A549 (cell line): ENCODE measurements around the gene GET4. TPM values are rescaled to one million over a fixed set of nuclear protein-coding genes. Genes with fewer than 3 reads are reported as not detected.

Experiments
- ATAC-seq, 2 experiments: fragments of 200-7000 bp in 1 of 2; fragments of >200 bp in 1 of 2; cut with Nextera tagmentation in 1 of 2; cut with Tn5 transposase in 1 of 2; 3 replicates each; pipeline versions ENCODE4 v1.8.0 to v1.9.1; 2018 to 2020; ENCODE audit warnings: mild to moderate bottlenecking in 1 of 2, moderate library complexity in 1 of 2
- CTCF ChIA-PET: fragments of 300-600 bp; sonication (Branson Sonifier 250); formaldehyde crosslinking; extraction: SDS; loops from one replicate; lab custom pipeline; 2021; ENCODE audit warnings: antibody characterized with exemption, inconsistent platforms; lab: Yijun Ruan, JAX
- POLR2A ChIA-PET: fragments of 350-600 bp; formaldehyde crosslinking; extraction: SDS; loops from one replicate; lab custom pipeline; 2021; ENCODE audit warnings: antibody characterized with exemption, inconsistent platforms; lab: Yijun Ruan, JAX
- DNase-seq, 2 experiments: peaks; one replicate each; pipeline versions ENCODE4 v3.0.0 to v3.0.0-alpha.2; 2011 to 2016; ENCODE audit warnings: low read depth in 1 of 2, low spot score in 1 of 2
- FAIRE-seq: peaks from 2 replicates; lab custom pipeline; 2011; peaks lifted over from hg19 to GRCh38; lab: Jason Lieb, UNC
- H3K27ac ChIP-seq, 2 experiments: fragments of >200 bp; sonication (Bioruptor Twin); formaldehyde crosslinking; 3 replicates each; pipeline ENCODE4 v1.5.1; 2016 to 2017
- H3K4me1 ChIP-seq: fragments of >200 bp; sonication (Bioruptor Twin); formaldehyde crosslinking; 3 replicates; pipeline ENCODE4 v1.6.1; 2016
- H3K4me2 ChIP-seq: fragments of >200 bp; sonication (Bioruptor Twin); formaldehyde crosslinking; 3 replicates; pipeline ENCODE4 v1.6.1; 2016
- H3K4me3 ChIP-seq: fragments of >200 bp; sonication (Bioruptor Twin); formaldehyde crosslinking; 3 replicates; pipeline ENCODE4 v1.5.1; 2016
- H3K9me3 ChIP-seq: fragments of >200 bp; sonication (Bioruptor Twin); formaldehyde crosslinking; 3 replicates; pipeline ENCODE4 v1.6.1; 2016
- BHLHE40 ChIP-seq: IDR thresholded peaks from 2 replicates; pipeline ENCODE4 v1.6.1; 2012; ENCODE audit warnings: low read depth, low read length, inconsistent platforms
- EHMT2 ChIP-seq: fragments of 200-600 bp; sonication (generic); IDR thresholded peaks from 2 replicates; pipeline ENCODE4 v1.6.1; 2016; ENCODE audit warnings: antibody characterized with exemption, low read depth, mild to moderate bottlenecking, moderate library complexity
- FOSB ChIP-seq: fragments of 250-450 bp; sonication (Bioruptor Pico); IDR thresholded peaks from 2 replicates; pipeline ENCODE4 v1.5.0; 2020; ENCODE audit warnings: mild to moderate bottlenecking, moderate library complexity
- HDAC2 ChIP-seq: fragments of 200-600 bp; sonication (generic); IDR thresholded peaks from 2 replicates; pipeline ENCODE4 v1.6.1; 2016
- MYC ChIP-seq: IDR thresholded peaks from 2 replicates; pipeline ENCODE4 v1.6.1; 2012; ENCODE audit warnings: mild to moderate bottlenecking, inconsistent platforms, low read length, improper control_type of control experiment, borderline replicate concordance
- NFE2L2 ChIP-seq: fragments of 150-350 bp; conservative IDR thresholded peaks from 2 replicates; pipeline ENCODE4 v1.6.1; 2014; ENCODE audit warnings: low read length
- POLR2AphosphoS2 ChIP-seq: conservative IDR thresholded peaks from 2 replicates; pipeline ENCODE4 v1.6.1; 2012; ENCODE audit warnings: low read length, improper control_type of control experiment, inconsistent platforms
- RCOR1 ChIP-seq: fragments of 150-350 bp; IDR thresholded peaks from 2 replicates; pipeline ENCODE4 v1.6.1; 2014; ENCODE audit warnings: antibody characterized with exemption, low read length, low read depth
- SMC3 ChIP-seq: fragments of >200 bp; sonication (Bioruptor Twin); formaldehyde crosslinking; IDR thresholded peaks from 3 replicates; pipeline ENCODE4 v1.6.1; 2018; ENCODE audit warnings: inconsistent platforms
- SREBF2 ChIP-seq: fragments of 450-650 bp; IDR thresholded peaks from 2 replicates; pipeline ENCODE4 v1.6.1; 2014; ENCODE audit warnings: mild to moderate bottlenecking, moderate library complexity
- TFCP2L1 ChIP-seq: fragments of 250-450 bp; sonication (Bioruptor Pico); IDR thresholded peaks from 2 replicates; pipeline ENCODE4 v1.5.0; 2021; ENCODE audit warnings: mild to moderate bottlenecking
- TP53 ChIP-seq: fragments of 250-450 bp; sonication (Bioruptor Pico); IDR thresholded peaks from 2 replicates; pipeline ENCODE4 v1.5.0; 2021; ENCODE audit warnings: mild to moderate bottlenecking, moderate library complexity
- ZNF302 ChIP-seq: fragments of 250-450 bp; sonication (Bioruptor Pico); IDR thresholded peaks from 2 replicates; pipeline ENCODE4 v1.9.0; 2021; ENCODE audit warnings: inconsistent platforms, mild to moderate bottlenecking, moderate library complexity
- WGBS: methylation state at CpG from one replicate; pipeline ENCODE4 v1.1.6; 2017; ENCODE audit errors: missing lambda C conversion rate; 5-methylcytosine and 5-hydroxymethylcytosine counted together
- polyA plus RNA-seq, 4 experiments: library from polyadenylated mRNA; depleted of rRNA in 3 of 4; stranded (reverse); fragments of >200 nt; fragmentation: RNase III in 1 of 4; extraction: RNeasy Plus Mini Kit Qiagen cat#74134 plus additional on column Dnase treatment in 1 of 4; gene quantifications; 2 replicates in 3 of 4; 3 replicates in 1 of 4; pipeline ENCODE4 v1.2.3, GENCODE V29; 2011 to 2017
- TF ChIP-seq, protein P1 (sequence below): fragments of 150-350 bp; IDR thresholded peaks from 2 replicates; pipeline ENCODE4 v1.6.1; 2014; ENCODE audit warnings: low read depth, mild to moderate bottlenecking, low read length
- TF ChIP-seq, protein P2 (sequence below): fragments of 250-450 bp; sonication (Bioruptor Pico); IDR thresholded peaks from 2 replicates; pipeline ENCODE4 v1.5.0; 2021; ENCODE audit warnings: mild to moderate bottlenecking, moderate library complexity, borderline replicate concordance
- TF ChIP-seq, protein P3 (sequence below): IDR thresholded peaks from 2 replicates; pipeline ENCODE4 v1.6.1; 2012
- TF ChIP-seq, protein P4 (sequence below): fragments of 200-600 bp; sonication (generic); IDR thresholded peaks from 2 replicates; pipeline ENCODE4 v1.6.1; 2016; ENCODE audit warnings: antibody characterized with exemption, mild to moderate bottlenecking, moderate library complexity
- TF ChIP-seq, protein P5 (sequence below): fragments of 450-650 bp; IDR thresholded peaks from 2 replicates; pipeline ENCODE4 v1.6.1; 2014; ENCODE audit warnings: antibody characterized with exemption
- TF ChIP-seq, protein P6 (sequence below): fragments of >200 bp; sonication (Bioruptor Twin); formaldehyde crosslinking; IDR thresholded peaks from 3 replicates; pipeline ENCODE4 v1.5.1; 2016

GET4 gene
- polyA plus RNA-seq, 2 of the 4 experiments (the other 2 are of a cell fraction): 26.1 to 37.0 TPM

DNA sequence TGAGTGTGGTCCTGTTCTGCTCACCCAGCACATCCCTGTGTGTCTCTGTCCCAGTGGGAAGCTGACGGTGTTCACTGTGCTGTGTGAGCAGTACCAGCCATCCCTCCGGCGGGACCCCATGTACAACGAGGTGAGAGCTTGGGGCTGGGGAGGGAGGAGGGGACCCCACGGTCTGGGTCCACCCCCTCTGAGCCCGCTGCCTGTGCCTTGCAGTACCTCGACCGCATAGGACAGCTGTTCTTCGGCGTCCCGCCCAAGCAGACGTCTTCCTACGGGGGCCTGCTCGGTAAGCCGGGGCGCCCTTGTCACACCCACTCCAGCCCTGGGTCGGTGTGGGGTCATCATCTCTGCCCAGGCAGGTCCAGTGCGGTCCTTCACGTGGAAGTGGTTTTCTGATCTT, 17.3 kb downstream of the GET4 start:
- WGBS: 95% methylated on average over 19 of the region's 19 CpGs
- Histone ChIP-seq H3K4me1 (no peaks in the 10 kb centered on the region), H3K4me2 (no peak overlapping the region), H3K4me3 (no peak overlapping the region), H3K9me3 (no peaks in the 10 kb centered on the region), H3K27ac (no peak overlapping the region)
- ATAC-seq (no peak), FAIRE-seq (no peak), DNase-seq (no peak)
- ChIA-PET POLR2A (no interaction called here), CTCF (interaction anchor here (1.7 to 1.8 kb wide), 2 partner anchors 15 to 60 kb away, joined by 4 read pairs; partner anchors contain the start of gene ADAP1)
- TF ChIP-seq, protein P1, sequence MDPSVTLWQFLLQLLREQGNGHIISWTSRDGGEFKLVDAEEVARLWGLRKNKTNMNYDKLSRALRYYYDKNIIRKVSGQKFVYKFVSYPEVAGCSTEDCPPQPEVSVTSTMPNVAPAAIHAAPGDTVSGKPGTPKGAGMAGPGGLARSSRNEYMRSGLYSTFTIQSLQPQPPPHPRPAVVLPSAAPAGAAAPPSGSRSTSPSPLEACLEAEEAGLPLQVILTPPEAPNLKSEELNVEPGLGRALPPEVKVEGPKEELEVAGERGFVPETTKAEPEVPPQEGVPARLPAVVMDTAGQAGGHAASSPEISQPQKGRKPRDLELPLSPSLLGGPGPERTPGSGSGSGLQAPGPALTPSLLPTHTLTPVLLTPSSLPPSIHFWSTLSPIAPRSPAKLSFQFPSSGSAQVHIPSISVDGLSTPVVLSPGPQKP: no peak
- TF ChIP-seq, protein P2, sequence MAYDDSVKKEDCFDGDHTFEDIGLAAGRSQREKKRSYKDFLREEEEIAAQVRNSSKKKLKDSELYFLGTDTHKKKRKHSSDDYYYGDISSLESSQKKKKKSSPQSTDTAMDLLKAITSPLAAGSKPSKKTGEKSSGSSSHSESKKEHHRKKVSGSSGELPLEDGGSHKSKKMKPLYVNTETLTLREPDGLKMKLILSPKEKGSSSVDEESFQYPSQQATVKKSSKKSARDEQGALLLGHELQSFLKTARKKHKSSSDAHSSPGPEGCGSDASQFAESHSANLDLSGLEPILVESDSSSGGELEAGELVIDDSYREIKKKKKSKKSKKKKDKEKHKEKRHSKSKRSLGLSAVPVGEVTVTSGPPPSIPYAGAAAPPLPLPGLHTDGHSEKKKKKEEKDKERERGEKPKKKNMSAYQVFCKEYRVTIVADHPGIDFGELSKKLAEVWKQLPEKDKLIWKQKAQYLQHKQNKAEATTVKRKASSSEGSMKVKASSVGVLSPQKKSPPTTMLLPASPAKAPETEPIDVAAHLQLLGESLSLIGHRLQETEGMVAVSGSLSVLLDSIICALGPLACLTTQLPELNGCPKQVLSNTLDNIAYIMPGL (CRISPR knock-in tag): no peak
- TF ChIP-seq NFE2L2: no peak
- TF ChIP-seq HDAC2: no peak
- TF ChIP-seq SREBF2: no peak
- no peak for TF ChIP-seq TFCP2L1 (CRISPR knock-in tag)

GRCh38 chr7:894164-894867, 18.0 kb downstream of the GET4 start:
- Histone ChIP-seq H3K4me3 (no peak overlapping the region), H3K27ac (no peak overlapping the region), H3K4me1 (no peaks in the 10 kb centered on the region), H3K9me3 (no peaks in the 10 kb centered on the region), H3K4me2 (no peak overlapping the region)
- WGBS: 93% methylated on average over 27 of the region's 40 CpGs
- ATAC-seq (no peak), FAIRE-seq (no peak), DNase-seq (no peak)
- CTCF ChIA-PET: interaction anchor here (1.7 to 1.8 kb wide), 2 partner anchors 14 to 60 kb away, joined by 4 read pairs; partner anchors contain the start of gene ADAP1
- no peak for TF ChIP-seq BHLHE40
- TF ChIP-seq EHMT2: no peak
- TF ChIP-seq FOSB (CRISPR knock-in tag): no peak
- TF ChIP-seq ZNF302: no peak
- TF ChIP-seq, protein P3, sequence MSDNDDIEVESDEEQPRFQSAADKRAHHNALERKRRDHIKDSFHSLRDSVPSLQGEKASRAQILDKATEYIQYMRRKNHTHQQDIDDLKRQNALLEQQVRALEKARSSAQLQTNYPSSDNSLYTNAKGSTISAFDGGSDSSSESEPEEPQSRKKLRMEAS: no peak
- no peak for TF ChIP-seq POLR2AphosphoS2
- TF ChIP-seq RCOR1: no peak
- no peak for TF ChIP-seq TP53
- TF ChIP-seq, protein P4, sequence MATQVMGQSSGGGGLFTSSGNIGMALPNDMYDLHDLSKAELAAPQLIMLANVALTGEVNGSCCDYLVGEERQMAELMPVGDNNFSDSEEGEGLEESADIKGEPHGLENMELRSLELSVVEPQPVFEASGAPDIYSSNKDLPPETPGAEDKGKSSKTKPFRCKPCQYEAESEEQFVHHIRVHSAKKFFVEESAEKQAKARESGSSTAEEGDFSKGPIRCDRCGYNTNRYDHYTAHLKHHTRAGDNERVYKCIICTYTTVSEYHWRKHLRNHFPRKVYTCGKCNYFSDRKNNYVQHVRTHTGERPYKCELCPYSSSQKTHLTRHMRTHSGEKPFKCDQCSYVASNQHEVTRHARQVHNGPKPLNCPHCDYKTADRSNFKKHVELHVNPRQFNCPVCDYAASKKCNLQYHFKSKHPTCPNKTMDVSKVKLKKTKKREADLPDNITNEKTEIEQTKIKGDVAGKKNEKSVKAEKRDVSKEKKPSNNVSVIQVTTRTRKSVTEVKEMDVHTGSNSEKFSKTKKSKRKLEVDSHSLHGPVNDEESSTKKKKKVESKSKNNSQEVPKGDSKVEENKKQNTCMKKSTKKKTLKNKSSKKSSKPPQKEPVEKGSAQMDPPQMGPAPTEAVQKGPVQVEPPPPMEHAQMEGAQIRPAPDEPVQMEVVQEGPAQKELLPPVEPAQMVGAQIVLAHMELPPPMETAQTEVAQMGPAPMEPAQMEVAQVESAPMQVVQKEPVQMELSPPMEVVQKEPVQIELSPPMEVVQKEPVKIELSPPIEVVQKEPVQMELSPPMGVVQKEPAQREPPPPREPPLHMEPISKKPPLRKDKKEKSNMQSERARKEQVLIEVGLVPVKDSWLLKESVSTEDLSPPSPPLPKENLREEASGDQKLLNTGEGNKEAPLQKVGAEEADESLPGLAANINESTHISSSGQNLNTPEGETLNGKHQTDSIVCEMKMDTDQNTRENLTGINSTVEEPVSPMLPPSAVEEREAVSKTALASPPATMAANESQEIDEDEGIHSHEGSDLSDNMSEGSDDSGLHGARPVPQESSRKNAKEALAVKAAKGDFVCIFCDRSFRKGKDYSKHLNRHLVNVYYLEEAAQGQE: no peak
- TF ChIP-seq, protein P5, sequence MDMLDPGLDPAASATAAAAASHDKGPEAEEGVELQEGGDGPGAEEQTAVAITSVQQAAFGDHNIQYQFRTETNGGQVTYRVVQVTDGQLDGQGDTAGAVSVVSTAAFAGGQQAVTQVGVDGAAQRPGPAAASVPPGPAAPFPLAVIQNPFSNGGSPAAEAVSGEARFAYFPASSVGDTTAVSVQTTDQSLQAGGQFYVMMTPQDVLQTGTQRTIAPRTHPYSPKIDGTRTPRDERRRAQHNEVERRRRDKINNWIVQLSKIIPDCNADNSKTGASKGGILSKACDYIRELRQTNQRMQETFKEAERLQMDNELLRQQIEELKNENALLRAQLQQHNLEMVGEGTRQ: no peak
- TF ChIP-seq SMC3: no peak
- TF ChIP-seq, protein P6, sequence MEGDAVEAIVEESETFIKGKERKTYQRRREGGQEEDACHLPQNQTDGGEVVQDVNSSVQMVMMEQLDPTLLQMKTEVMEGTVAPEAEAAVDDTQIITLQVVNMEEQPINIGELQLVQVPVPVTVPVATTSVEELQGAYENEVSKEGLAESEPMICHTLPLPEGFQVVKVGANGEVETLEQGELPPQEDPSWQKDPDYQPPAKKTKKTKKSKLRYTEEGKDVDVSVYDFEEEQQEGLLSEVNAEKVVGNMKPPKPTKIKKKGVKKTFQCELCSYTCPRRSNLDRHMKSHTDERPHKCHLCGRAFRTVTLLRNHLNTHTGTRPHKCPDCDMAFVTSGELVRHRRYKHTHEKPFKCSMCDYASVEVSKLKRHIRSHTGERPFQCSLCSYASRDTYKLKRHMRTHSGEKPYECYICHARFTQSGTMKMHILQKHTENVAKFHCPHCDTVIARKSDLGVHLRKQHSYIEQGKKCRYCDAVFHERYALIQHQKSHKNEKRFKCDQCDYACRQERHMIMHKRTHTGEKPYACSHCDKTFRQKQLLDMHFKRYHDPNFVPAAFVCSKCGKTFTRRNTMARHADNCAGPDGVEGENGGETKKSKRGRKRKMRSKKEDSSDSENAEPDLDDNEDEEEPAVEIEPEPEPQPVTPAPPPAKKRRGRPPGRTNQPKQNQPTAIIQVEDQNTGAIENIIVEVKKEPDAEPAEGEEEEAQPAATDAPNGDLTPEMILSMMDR: no peak
- TF ChIP-seq MYC: no peak
- POLR2A ChIA-PET: no interaction called here
